GM18508 (cell line): ENCODE results near the gene MPDZ.
"Not testable (repeated sequence)": the region's sequence is repeated elsewhere in the genome, so short reads cannot be mapped to it uniquely, and the experiment has no call there.

Experiments
- ATAC-seq: cut with Tn5 transposase; IDR thresholded peaks from one replicate; pipeline ENCODE4 v1.9.1; 2021; ENCODE audit warnings: moderate number of reproducible peaks; ENCODE audit not compliant: insufficient read depth, unreplicated experiment

MPDZ gene

GRCh38 chr9:13266167-13266566 lies 13.3 kb downstream of the MPDZ start:
- ATAC-seq = no peak

DNA sequence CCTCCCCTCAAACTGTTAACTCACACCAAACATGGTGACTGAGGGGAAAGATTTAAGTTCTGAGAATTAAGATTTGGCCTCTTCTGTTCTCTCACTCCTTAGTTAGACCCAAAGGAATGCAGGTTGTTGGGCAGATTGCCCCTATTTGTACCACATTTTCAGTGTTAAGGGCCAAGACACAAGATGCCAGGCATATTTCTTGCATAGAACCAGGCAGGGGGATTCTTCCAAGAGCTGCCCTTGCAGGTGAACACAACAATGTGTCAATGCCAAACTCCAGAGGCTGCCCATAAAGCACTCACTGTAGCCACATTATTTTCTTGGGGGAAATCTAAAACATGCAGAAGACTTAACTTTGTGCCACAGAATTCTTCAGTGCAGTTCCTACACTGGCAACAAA lies 14.7 kb downstream of the MPDZ start:
- no peak for ATAC-seq

- ATAC-seq = no peak
These were observed 16.0 kb downstream of the MPDZ start for GRCh38 chr9:13263511-13263910.

DNA sequence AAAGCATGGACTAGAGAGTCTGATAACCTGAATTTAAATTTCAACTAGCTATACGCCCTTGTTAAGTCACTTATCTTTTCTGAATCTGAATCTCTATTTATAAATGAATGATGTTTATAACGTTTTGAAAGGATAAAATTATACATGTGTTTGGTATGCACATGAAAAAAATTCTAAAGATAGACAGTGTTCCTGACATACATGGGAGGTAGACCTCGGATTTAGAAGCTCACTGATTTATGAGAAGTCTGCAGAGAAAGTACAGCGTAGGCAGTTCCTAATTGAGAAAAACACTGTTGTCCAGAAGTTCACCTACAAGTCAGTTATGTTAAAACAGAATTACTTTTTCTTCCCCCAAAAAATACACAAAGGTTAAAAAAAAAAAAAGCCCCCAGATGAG lies 26.6 kb downstream of the MPDZ start:
- no peak for ATAC-seq

GRCh38 chr9:13244181-13244580 lies 35.3 kb downstream of the MPDZ start:
- ATAC-seq = no peak

- ATAC-seq = no peak
These were observed 38.2 kb downstream of the MPDZ start for GRCh38 chr9:13241283-13241682.

GRCh38 chr9:13239660-13240059 lies 39.8 kb downstream of the MPDZ start:
- ATAC-seq = no peak

GRCh38 chr9:13239208-13239607 lies 40.3 kb downstream of the MPDZ start:
- no peak for ATAC-seq

DNA sequence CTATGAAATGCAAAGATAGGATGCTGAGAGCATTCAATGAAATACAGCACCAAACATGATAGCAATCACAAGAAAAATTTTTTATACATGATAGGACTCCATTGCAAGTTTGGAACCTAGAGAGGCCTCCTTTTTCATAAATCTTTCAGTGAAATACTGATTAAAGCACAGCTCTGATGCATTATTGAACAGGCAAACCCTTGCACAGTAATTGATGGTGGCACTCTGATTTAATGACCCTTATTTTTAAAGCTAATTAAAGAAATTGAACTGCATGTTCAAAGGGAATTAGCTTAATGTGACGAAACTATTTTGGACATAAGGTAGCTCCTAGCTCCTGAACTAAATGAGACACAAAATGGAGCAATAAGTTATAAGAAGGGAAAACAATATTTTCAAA lies 44.6 kb downstream of the MPDZ start:
- no peak for ATAC-seq

DNA sequence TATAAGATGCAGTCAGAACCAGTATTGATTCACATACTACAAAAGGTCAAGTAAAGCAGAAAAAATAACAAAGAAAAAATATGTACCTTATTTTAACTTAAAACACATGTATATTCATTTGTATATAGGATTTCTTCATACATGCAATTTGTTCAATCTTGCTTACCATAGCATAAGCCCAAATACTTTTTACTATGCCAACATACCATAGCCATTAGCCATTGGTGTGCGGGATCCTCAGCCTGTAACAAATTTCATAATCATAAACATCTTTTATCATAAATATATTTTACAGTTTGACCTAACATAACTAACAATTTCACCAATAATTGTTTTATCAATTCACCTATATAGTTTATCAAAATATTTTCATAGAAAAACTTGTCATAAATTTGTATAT lies 51.1 kb downstream of the MPDZ start:
- no peak for ATAC-seq

GRCh38 chr9:13224366-13224765 lies 55.1 kb downstream of the MPDZ start:
- no peak for ATAC-seq

GRCh38 chr9:13222733-13223132 lies 56.8 kb downstream of the MPDZ start:
- not testable (repeated sequence) for ATAC-seq

DNA sequence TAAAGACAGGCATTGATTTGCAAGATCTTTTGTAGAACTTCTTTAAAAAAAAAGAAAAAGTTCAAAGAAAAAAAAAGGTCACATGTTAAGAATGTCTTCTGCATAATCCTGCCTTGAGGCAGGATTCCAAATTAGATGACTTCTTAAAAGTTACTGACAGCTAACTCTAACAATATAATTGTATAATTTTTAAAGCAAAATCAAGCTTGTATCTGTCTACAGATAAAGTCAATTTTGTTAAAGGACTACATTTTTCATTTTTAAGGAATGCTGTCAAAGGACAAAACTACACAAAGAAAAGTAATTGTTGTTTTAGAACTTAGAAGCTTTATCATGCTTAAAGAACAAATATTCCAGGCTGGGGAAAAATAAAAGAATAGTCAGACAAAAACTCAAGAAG lies 57.8 kb downstream of the MPDZ start:
- ATAC-seq = no peak

DNA sequence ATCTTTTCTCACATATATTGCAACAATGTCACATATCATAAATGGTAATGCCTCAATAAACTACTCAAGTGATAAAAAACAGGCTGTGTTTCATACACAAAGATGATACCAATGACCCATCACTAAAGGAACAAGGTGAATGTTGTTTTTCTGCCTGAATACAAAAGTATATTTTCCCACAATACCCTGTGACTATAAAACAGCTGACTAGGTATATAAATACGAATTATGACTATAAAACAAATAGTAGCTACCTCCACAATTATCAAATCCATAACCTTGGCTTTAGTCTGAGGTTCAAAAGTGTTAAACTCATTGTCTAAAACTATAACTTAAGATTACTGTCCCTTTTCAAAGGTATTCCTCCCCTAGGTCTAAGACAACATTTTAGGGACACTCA lies 58.7 kb downstream of the MPDZ start:
- no peak for ATAC-seq

DNA sequence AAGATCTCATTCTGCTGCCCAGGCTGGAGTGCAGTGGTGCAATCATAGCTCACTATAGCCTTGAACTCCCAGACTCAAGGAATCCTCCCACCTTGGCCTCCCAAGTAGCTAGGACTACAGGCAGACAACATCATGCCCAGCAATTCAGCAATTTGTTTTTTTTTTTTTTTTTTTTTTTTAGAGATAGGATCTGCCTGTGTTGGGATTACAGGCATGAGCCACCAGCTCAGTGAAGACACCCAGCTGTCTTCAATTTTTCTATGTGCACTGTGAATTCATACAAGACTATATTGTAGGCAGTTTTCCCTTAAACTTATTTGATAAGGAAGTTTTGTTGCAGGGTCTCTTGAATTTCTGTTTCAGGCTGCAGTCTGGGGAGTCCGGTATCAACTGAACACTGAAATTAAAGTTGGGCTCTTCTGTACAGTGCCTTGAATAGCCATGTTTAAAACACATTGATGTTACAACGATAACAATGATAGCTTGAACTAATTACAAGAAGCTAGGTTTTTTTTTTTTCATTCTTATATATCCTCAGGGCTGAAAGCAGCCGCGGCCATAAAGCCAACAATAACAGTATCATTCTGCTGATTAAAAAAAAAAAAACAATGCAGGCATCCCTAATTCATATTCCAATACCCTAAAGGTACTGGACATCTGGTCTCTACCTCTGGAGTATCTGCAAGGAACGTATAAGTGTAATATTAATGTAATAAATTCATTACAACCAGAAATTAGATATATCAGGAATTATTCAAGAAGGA lies 63.5 kb downstream of the MPDZ start:
- no peak for ATAC-seq

DNA sequence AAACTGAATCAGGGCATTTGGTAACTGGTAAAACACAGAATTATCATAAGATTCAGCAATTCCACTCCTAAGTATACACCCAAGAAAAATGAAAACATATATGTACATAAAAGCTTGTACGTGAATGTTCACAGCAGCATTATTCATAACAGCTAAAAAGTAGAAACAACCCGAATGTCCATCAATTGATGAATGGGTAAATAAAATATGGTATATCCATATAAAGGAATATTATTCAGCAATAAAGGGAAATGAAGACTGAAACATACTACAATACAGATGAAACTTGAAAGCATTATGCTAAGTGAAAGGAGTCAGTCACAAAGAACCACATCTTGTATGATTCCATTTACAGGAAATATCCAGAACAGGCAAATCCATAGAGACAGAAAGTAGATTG lies 65.5 kb downstream of the MPDZ start:
- no peak for ATAC-seq

DNA sequence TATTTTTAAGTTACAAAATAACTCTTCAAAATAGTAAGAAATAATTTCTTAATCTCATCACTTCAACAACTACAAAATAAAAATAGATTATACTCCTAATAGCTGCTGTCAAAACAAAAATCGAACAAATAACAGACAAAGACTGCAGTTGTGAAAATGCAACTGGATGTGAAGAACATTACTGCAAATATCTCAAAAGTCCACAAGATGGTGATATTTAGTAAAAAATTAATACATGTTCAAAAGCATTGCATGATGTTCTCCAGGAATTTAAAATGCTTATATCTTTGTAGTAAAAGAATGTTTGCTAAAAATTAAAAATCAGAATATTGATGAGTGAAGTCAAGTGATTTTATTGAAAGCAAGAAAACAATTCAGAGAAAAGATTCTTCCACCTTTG lies 66.2 kb downstream of the MPDZ start:
- ATAC-seq = no peak

GRCh38 chr9:13210306-13210705 lies 69.2 kb downstream of the MPDZ start:
- ATAC-seq = no peak

GRCh38 chr9:13209498-13209897 lies 70.0 kb downstream of the MPDZ start:
- ATAC-seq = no peak

- ATAC-seq = no peak
These were observed 73.7 kb downstream of the MPDZ start for GRCh38 chr9:13205824-13206223.

DNA sequence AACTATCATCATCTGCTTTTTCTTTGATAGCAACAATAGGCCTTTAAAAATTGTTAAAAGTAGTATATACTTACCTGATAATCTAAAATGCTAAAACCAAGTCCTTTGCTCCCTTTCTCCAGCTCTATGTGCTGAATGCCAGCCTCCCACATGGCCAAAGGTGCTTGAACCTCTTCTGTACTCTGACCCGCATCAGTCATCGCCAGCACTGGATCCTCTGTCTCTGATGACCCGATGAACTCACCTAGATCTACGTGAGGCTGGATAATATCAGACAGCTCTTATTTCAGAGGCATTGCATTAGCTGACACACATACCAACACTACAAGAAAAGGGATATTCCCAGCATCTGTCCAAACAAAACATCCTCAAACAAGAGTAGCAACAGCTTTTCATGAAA lies 89.5 kb downstream of the MPDZ start:
- ATAC-seq = no peak

DNA sequence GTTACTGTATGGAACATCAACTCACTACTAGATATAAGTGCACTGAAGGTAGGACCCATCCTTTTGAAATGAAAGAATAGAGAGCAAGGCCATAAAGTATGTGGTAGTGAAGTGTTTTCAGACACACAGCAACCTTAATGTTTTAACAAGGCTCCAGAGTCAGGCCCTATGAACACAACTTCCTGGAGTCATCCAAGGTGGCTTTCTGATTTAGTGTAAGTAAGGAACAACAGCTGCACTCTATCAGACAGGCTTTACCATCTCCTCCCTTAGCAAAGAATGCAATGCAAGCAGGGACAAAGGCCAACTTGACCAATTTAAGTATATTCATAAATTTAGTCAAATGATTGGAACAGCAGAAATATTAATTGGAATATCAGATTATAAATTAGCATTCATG lies 90.1 kb downstream of the MPDZ start:
- ATAC-seq = no peak

DNA sequence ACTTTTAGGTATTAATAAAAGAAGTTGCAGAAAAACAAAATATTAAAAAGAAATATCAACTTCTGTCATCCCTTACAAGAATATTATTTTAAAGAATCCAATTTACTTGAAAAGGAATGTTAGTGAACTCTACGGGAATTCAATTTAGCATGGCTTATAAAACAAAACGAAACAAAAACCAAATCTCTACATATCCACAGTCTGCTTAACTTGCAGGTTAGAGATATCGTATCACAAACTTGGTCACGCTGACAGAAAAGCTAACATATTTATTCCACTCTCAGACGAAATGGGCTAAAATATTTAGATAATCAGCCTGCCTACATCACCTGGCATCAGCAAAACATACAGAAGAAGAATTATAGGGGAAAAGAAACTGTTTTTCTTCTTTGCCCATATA lies 92.7 kb downstream of the MPDZ start:
- ATAC-seq = no peak
